PFSK-1 (cell line): ENCODE measurements around the gene ZNF267.

Experiments
- POLR2AphosphoS5 ChIP-seq: IDR thresholded peaks from 2 replicates; pipeline ENCODE4 v1.6.1; 2012; ENCODE audit warnings: low read depth, mild to moderate bottlenecking, control low read depth, low read length, moderate library complexity
- REST ChIP-seq, 2 experiments: IDR thresholded peaks; 2 replicates each; pipeline versions ENCODE4 v1.6.1 to v1.8.0; 2011 to 2012; ENCODE audit warnings: low read depth in 2 of 2, low read length in 2 of 2, control low read depth in 1 of 2, inconsistent platforms in 1 of 2, mild to moderate bottlenecking in 1 of 2, moderate library complexity in 1 of 2; ENCODE audit not compliant: insufficient read depth in 1 of 2
- TAF1 ChIP-seq: IDR thresholded peaks from 2 replicates; pipeline ENCODE4 v1.6.1; 2012; ENCODE audit warnings: low read length, control low read depth, borderline replicate concordance; ENCODE audit not compliant: insufficient read depth

- TF ChIP-seq REST (IDR thresholded peaks at IDR 0.05; ENCODE audit: insufficient read depth in 1 of 2, low read depth in 2 of 2, low read length in 2 of 2) (no peak), POLR2AphosphoS5 (no peak), TAF1 (no peak)
Measured at GRCh38 chr16:31897283-31897682, 23.7 kb downstream of the ZNF267 start.
